Stimulated activated naive CD8-positive, alpha-beta T cell treated with anti-CD3 and anti-CD28 coated beads, Interleukin-15, amount 100 ng/mL, for 72 hours (primary cell): ENCODE measurements around the gene BTAF1.

Source experiments
- ATAC-seq: fragments of 150-1000 bp; cut with Tn5 transposase; 2 replicates; pipeline ENCODE4 v1.10.0; 2021; ENCODE audit warnings: mild to moderate bottlenecking, moderate library complexity
- DNase-seq, 2 donors: peaks; one replicate each; pipeline ENCODE4 v3.0.0; 2021 to 2022
- H3K27ac Mint-ChIP-seq, 2 donors: one replicate each; pipeline ENCODE4 v1.8.0; 2022; ENCODE audit warnings: mild to moderate bottlenecking in 2 of 2, mixed read lengths in 2 of 2, moderate library complexity in 2 of 2
- H3K27me3 Mint-ChIP-seq: one replicate; pipeline ENCODE4 v1.8.0; 2022; ENCODE audit warnings: mixed read lengths
- H3K4me1 Mint-ChIP-seq: one replicate; pipeline ENCODE4 v1.8.0; 2022; ENCODE audit warnings: mild to moderate bottlenecking, mixed read lengths
- H3K4me3 Mint-ChIP-seq, 2 donors: one replicate each; pipeline ENCODE4 v1.8.0; 2022; ENCODE audit warnings: mild to moderate bottlenecking in 2 of 2, mixed read lengths in 2 of 2, moderate library complexity in 1 of 2
- H3K9me3 Mint-ChIP-seq, 2 donors: one replicate each; pipeline ENCODE4 v1.8.0; 2022; ENCODE audit warnings: mixed read lengths in 2 of 2

The BTAF1 gene

DNA sequence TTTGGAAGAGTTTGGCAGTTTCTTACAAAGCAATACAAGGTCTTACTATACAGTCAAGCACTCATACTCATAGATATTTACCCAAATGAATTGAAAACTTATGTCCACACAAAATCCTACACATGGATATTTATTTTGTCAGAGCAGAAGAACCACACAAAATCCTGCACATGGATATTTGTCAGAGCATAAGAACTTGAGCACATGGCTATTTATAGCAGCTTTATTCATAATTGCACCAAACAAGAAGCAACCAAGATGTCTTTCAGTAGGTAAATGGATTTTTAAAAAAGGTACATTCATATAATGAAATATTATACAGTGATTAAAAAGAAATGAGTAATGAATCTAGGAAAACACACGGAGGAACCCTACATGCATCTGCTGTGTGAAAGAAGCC is 115.4 kb downstream of the BTAF1 start:
- Mint-ChIP-seq H3K27ac (no peak overlapping the region), H3K9me3 (peaks cover 2 to 4% of the 10 kb centered on the region in 2 donors), H3K4me3 (no peak overlapping the region), H3K4me1 (no peaks in the 10 kb centered on the region), H3K27me3 (no peaks in the 10 kb centered on the region)
- no peak for ATAC-seq
- DNase-seq, result no peak

DNA sequence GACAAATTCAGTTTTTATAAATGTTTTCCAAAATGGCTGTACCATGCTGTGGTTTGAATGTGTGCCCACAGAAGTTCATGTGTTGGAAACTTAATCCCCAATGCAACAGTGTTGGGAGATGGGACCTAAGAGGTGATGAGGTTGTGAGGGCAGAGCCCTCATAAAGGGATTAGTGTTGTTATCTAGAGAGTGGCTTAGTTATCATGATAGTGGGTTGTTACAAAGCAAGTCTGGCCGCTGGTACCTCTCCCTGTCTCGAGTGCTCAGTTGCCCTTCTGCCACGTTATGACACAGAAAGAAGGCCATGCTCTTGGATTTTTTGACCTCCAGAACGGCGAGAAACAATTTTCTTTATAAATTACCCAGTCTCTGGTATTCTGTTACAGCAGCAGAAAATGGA is 119.0 kb downstream of the BTAF1 start:
- H3K4me3 Mint-ChIP-seq, result no peak overlapping the region
- peaks cover 1% of the 10 kb centered on the region for H3K4me1 Mint-ChIP-seq
- no peak overlapping the region for H3K27ac Mint-ChIP-seq
- ATAC-seq (no peak), DNase-seq (no peak)
- no peaks in the 10 kb centered on the region for H3K9me3 Mint-ChIP-seq
- H3K27me3 Mint-ChIP-seq, result no peaks in the 10 kb centered on the region

DNA sequence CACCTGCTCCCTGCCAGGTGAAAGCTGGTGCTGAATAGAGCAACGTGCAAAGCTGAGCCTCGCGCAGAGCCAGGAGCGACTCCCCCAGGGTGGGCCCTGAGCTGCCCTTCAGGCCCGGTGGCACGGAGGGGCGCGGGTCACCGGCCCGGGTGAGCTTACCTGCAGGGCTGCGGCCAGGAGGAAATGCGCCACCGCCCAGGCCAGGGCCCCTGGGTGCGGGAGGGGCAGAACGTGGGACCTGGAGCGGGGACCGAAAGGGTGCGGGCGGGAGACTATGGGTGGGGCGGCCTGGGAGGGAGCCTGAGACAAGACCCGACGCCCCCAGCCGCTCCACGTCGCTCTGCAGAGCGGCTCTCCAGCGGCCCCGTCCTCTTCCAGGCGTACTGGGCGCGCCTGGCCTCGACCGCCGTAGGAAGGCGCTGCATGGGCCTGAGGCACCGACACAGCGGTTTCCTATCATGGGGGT is 122.1 kb downstream of the BTAF1 start:
- Mint-ChIP-seq H3K4me3 (no peak overlapping the region), H3K9me3 (no peaks in the 10 kb centered on the region), H3K4me1 (peaks cover 11% of the 10 kb centered on the region), H3K27me3 (no peaks in the 10 kb centered on the region), H3K27ac (no peak overlapping the region)
- ATAC-seq (peak; percentile 26), DNase-seq (no peak)

DNA sequence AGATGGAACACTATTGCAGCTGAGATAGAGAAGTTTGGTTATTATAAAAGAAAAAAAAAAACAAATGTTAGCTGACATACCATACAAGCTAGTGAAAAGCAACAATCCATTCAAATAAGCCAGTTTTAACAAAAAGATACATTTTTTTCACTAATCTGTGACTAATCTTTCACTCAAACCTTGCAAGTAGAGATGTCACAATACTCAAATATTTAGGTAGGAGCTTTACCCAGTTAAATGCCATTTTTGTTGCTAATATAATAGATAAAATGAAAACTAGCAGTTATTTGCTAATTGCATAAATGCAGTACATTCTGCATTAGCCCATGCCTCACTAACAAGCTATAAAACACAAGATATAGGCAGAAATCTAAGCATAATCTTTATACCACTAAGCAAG is 123.6 kb downstream of the BTAF1 start:
- DNase-seq (no peak), ATAC-seq (no peak)
- no peak overlapping the region for H3K4me3 Mint-ChIP-seq
- no peak overlapping the region for H3K27ac Mint-ChIP-seq
- peaks cover 11% of the 10 kb centered on the region for H3K4me1 Mint-ChIP-seq
- no peaks in the 10 kb centered on the region for H3K9me3 Mint-ChIP-seq
- H3K27me3 Mint-ChIP-seq, result no peaks in the 10 kb centered on the region

DNA sequence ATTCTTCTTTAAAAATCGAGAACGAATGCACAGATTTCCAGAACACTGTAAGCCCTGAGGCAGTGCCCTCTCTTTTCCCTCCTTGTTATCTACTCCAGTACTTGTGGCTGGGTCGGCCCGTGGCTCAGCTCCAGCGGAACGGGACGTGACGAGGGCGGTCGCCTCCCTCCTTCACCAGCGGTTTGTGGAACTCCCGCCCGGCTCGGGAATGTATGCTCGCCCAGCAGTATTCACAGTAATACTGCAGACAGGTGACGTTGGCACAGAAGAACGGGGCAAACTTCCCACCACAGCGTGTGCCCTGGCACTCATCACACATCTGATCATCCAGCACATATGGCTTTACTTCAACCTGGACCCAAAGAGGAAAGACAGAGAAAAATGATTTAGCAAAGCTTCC is 128.5 kb downstream of the BTAF1 start:
- Mint-ChIP-seq H3K9me3 (no peaks in the 10 kb centered on the region), H3K27ac (no peak overlapping the region), H3K27me3 (no peaks in the 10 kb centered on the region), H3K4me3 (no peak overlapping the region), H3K4me1 (peaks cover 11% of the 10 kb centered on the region)
- no peak for DNase-seq
- no peak for ATAC-seq

DNA sequence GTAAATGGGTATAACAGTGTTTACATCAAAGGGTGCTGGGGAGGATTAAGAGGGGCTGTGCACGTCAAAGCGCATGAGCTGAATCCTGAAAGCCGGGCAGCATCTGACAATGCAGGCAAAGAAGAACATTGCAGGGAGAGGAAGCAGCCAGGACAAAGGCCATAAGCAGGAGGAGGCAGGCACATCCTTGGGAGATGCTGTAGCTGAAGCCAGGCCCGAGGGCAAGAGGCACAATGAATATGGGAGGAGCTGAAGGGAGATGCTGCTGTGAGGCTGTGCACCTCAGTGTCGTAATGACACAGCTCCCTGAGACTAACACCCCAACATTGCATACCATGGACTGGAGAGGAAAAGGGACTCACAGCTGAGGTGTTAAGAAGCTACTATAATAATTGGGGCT is 129.2 kb downstream of the BTAF1 start:
- Mint-ChIP-seq H3K27ac (no peak overlapping the region), H3K9me3 (no peaks in the 10 kb centered on the region), H3K4me1 (peaks cover 8% of the 10 kb centered on the region), H3K4me3 (no peak overlapping the region), H3K27me3 (no peaks in the 10 kb centered on the region)
- DNase-seq, result no peak
- ATAC-seq, result no peak

DNA sequence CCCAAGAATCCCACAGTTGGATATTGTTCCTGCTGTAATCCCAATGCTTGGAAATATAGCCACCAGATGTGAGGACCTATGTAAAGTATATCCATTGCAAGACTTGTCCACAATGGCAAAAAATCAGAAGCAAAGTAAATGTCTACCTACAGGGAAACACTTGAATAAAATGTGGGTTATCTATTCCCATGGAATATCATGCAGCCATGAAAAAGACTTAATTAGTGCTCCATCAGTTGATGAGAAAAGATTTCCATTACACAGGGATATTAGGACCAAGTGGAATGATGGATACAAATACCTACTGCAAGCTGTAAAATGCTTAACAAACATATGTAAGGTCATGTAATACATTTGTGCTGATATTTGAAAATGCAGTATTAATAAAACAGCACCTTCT is 131.2 kb downstream of the BTAF1 start:
- Mint-ChIP-seq H3K4me3 (no peak overlapping the region), H3K27ac (no peak overlapping the region), H3K4me1 (no peaks in the 10 kb centered on the region), H3K9me3 (no peaks in the 10 kb centered on the region), H3K27me3 (no peaks in the 10 kb centered on the region)
- DNase-seq (no peak), ATAC-seq (no peak)

DNA sequence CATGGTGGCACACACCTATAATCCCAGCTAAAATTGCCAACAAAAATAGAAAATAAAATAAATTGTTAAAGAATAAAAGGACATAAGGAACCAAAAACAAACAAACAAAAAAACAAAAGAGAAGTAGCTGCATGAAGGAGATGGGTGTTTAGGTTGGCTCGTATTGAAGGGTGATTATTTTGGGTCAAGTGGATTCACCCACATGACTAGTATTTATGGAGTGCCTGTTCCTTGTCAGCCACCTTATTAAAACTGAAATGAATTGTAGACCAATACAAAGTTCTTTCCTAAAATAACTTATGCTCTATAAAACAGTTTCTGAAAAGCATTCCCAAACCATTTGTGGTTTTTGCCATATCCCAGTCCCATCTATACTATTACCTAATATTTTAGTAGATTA is 138.7 kb downstream of the BTAF1 start:
- ATAC-seq, result no peak

DNA sequence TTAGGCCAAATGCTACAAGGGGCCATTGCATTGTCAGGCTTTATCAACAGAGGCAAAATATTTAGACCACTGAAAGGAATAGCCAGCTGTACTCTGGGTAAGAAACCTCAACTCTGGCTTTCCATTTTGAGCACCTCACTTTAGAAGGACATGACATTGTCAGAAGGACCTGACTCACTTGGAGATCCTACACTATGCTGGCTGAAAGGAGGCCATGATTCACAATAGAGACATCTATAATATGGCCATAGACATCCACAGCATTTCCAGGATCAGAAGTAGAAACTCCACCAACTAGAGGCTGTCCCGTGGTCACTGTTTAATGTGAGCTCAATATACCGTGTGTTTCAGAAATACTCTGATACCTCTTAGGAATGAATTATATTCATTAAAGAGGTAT is 140.9 kb downstream of the BTAF1 start:
- ATAC-seq (no peak), DNase-seq (no peak)
- no peaks in the 10 kb centered on the region for H3K4me1 Mint-ChIP-seq

More for the DNA sequence above, 138.7 kb downstream of the BTAF1 start:
- H3K9me3 Mint-ChIP-seq, result no peaks in the 10 kb centered on the region
- H3K27ac Mint-ChIP-seq, result peak overlapping the region in 1 of 2 donors; percentile 59
- no peak overlapping the region for H3K4me3 Mint-ChIP-seq
- no peak for DNase-seq
- no peaks in the 10 kb centered on the region for H3K4me1 Mint-ChIP-seq
- no peaks in the 10 kb centered on the region for H3K27me3 Mint-ChIP-seq

DNA sequence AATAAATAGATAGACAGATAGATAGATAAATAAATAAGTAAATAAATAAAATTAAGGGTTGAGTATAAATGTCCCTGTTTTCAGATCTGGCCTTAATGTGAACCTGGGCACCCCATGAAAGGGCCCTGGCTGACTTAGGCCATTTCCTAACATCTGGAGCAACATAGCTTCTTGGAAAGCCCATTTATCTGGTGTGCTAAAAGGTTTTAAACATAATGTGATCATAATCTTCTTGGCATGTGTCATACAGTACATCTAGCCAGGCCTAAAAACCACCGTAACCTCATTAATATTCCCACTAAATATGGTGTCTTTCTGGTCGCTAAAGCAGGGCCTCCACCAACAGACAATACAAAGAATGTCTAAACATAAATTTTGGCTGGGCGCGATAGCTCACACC is 142.8 kb downstream of the BTAF1 start:
- H3K27ac Mint-ChIP-seq, result no peak overlapping the region
- DNase-seq (no peak), ATAC-seq (no peak)

More for the DNA sequence above, 140.9 kb downstream of the BTAF1 start:
- Mint-ChIP-seq H3K27ac (no peak overlapping the region), H3K27me3 (no peaks in the 10 kb centered on the region), H3K4me3 (no peak overlapping the region), H3K9me3 (no peaks in the 10 kb centered on the region)

DNA sequence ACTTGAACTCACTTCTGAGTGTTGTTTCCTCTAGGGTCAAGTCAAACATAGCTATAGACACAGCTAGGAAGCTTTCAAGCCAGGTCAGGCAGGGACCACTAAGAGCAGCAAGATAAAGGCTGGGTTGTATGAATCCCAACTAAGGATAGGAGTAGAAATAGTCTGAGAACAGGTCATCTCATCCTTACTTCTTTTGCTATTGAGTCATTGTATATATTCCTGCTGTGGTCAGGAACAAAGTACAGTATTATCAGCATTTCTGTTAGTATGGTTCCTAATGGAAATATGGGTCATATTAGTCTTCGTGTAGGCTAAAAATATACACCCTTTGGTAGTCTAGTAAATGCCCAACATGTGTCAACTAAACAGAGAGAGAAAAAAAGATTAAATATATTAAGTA is 145.3 kb downstream of the BTAF1 start:
- H3K27ac Mint-ChIP-seq, result no peak overlapping the region
- no peak overlapping the region for H3K4me3 Mint-ChIP-seq
- no peaks in the 10 kb centered on the region for H3K9me3 Mint-ChIP-seq
- ATAC-seq (no peak), DNase-seq (no peak)
- no peaks in the 10 kb centered on the region for H3K4me1 Mint-ChIP-seq
- no peaks in the 10 kb centered on the region for H3K27me3 Mint-ChIP-seq

More for the DNA sequence above, 142.8 kb downstream of the BTAF1 start:
- Mint-ChIP-seq H3K4me3 (no peak overlapping the region), H3K4me1 (no peaks in the 10 kb centered on the region), H3K27me3 (no peaks in the 10 kb centered on the region), H3K9me3 (no peaks in the 10 kb centered on the region)

DNA sequence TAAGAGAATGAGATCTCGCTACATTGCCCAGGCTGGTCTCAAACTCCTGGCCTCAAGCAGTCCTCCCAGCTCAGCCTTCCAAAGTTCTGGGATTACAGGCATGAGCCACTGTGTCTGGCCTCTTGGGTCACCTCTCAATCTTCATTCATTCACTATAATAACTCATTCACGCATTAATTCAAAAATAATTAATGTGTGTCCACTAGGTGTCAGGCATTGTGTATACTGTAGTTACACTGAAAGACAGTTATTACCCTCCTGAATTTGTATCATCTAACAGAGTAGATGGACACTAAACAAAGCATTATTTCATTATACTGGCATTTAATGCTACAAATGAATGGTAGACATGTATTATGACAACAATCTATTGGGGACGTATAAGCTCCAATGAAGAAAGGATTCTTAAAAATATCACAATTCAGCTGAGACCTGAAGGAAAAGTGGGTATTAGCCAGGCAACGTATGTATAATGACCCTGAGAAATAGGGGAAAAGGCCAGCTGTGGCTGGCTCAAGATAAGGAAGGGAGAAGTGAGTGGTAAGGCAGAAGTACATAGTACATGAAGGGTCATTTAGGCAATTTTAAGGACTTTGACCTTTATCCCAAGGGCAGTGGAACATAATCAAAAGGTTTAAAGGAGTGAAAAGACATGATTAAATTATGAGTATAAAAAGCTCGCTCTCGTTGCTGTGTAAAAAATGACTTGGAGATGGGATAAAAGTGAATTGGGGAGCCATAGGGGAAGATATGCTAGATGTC is 150.7 kb downstream of the BTAF1 start:
- Mint-ChIP-seq H3K9me3 (no peaks in the 10 kb centered on the region), H3K4me3 (no peak overlapping the region), H3K4me1 (no peaks in the 10 kb centered on the region), H3K27ac (no peak overlapping the region), H3K27me3 (no peaks in the 10 kb centered on the region)
- no peak for DNase-seq
- no peak for ATAC-seq

DNA sequence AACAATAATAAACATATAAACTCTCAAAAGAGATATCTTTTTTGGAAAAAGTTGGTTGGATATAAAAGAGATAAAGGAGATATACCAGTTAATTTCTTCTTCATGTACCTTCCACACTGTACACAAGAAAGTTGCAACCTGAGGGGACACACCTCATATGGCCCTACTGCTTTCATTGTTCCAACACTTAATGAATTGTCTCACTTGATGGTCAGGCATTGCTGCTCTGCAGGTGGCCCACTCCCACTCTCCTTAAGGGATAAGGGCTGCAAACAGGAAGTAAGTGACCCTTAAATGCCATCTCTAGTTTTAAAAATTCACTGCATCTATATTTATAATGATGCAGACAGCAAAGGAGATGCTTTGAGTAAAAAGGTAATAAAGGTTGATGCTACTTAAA is 152.3 kb downstream of the BTAF1 start:
- Mint-ChIP-seq H3K4me1 (no peaks in the 10 kb centered on the region), H3K4me3 (no peak overlapping the region), H3K9me3 (no peaks in the 10 kb centered on the region), H3K27me3 (no peaks in the 10 kb centered on the region), H3K27ac (no peak overlapping the region)
- DNase-seq (no peak), ATAC-seq (no peak)

DNA sequence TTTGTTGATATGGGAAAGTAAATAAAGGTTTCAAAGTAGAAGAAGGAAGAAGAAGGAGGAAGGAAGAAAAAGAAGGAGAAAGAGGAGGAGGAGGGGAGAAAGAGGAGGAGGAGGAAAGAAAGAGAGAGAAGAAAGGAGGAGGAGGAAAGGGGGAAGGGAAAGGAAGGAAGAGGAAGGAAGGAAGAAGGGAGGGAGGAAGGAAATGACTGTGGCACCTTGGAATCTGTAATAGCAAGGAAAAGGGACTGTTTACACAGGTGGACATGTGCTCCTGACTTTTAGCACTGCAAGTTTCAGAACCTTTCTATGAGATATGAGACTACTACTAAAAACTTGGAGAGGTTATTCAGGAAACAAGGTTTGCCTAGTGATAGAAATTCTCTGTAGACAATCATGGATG is 153.2 kb downstream of the BTAF1 start:
- Mint-ChIP-seq H3K4me3 (no peak overlapping the region), H3K27ac (no peak overlapping the region), H3K27me3 (no peaks in the 10 kb centered on the region), H3K9me3 (no peaks in the 10 kb centered on the region), H3K4me1 (no peaks in the 10 kb centered on the region)
- ATAC-seq, result no peak
- no peak for DNase-seq

DNA sequence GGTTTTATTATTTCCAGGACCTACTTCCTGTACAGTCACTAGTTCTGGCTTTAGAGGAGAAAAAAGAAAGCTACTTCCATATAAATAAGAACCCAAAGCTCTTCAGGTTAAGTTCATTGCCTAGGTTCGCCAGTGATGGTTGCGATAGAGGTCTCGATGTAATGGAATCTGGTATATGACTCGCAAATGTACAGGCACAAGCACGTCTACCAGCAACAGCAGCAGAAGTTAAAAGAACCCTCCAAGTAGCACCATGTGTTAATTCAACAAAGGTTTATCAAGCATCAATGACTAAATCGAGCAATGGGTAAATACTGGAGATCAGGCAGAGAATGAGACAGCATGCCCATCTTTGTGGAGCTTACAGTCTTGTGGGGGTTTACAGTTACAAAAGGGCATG is 155.4 kb downstream of the BTAF1 start:
- no peak for ATAC-seq
- Mint-ChIP-seq H3K27ac (no peak overlapping the region), H3K27me3 (no peaks in the 10 kb centered on the region)

More for the DNA sequence above, 155.4 kb downstream of the BTAF1 start:
- Mint-ChIP-seq H3K4me3 (no peak overlapping the region), H3K4me1 (no peaks in the 10 kb centered on the region), H3K9me3 (no peaks in the 10 kb centered on the region)
- DNase-seq, result no peak
